Stimulated activated CD8-positive, alpha-beta memory T cell treated with anti-CD3 and anti-CD28 coated beads, Interleukin-2, amount 100 ng/mL, for 48 hours (primary cell): ENCODE data around the gene FUT1.

Experiments
- DNase-seq, 2 donors: peaks; one replicate each; pipeline ENCODE4 v3.0.0-alpha.2; 2020; ENCODE audit warnings: low read depth in 2 of 2

The FUT1 gene

GRCh38 chr19:48741129-48741999 is 11.1 kb downstream of the FUT1 start:
- peak in 1 of 2 donors; percentile 43 for DNase-seq

GRCh38 chr19:48740164-48740972 is 12.1 kb downstream of the FUT1 start, which contains the start of gene RASIP1:
TSS of gene RASIP1 (minus strand) at chr19:48740610. CDS start at chr19:48740282, 328 bp downstream.
- DNase-seq = no peak

GRCh38 chr19:48739404-48740163 is 12.9 kb downstream of the FUT1 start:
- no peak for DNase-seq

GRCh38 chr19:48738557-48739403 is 13.7 kb downstream of the FUT1 start:
- peak; percentile 93 to 97 for DNase-seq

- no peak for DNase-seq
Observed at GRCh38 chr19:48737360-48737998, 15.0 kb downstream of the FUT1 start.

- DNase-seq = no peak
Observed at GRCh38 chr19:48735031-48735615, 17.3 kb downstream of the FUT1 start.

- DNase-seq = no peak
Observed at GRCh38 chr19:48734625-48735024, 17.8 kb downstream of the FUT1 start.

GRCh38 chr19:48731452-48731851 is 21.0 kb downstream of the FUT1 start:
- no peak for DNase-seq

- DNase-seq = no peak
Observed at GRCh38 chr19:48728911-48729664, 23.4 kb downstream of the FUT1 start.

GRCh38 chr19:48726556-48726955 is 25.9 kb downstream of the FUT1 start:
- DNase-seq = no peak

GRCh38 chr19:48724796-48725753 is 27.4 kb downstream of the FUT1 start:
- DNase-seq = no peak

- no peak for DNase-seq
Observed at GRCh38 chr19:48722196-48722708, 30.2 kb downstream of the FUT1 start.

- peak; percentile 79 to 89 for DNase-seq
Observed at GRCh38 chr19:48720613-48721296, 31.7 kb downstream of the FUT1 start.

GRCh38 chr19:48720251-48720612 is 32.2 kb downstream of the FUT1 start:
- DNase-seq = no peak

- no peak for DNase-seq
Observed at GRCh38 chr19:48719263-48720171, 32.9 kb downstream of the FUT1 start, which contains the start of gene MAMSTR. TSS of gene MAMSTR (minus strand) at chr19:48719725. CDS start at chr19:48719031, 694 bp downstream.

GRCh38 chr19:48718711-48719231 is 33.7 kb downstream of the FUT1 start:
- no peak for DNase-seq
